IPS-11a (cell line): ENCODE results near the gene CILP.
"Not testable (repeated sequence)": the region's sequence is repeated elsewhere in the genome, so short reads cannot be mapped to it uniquely, and the experiment has no call there.

ENCODE experiments used
- H3K4me3 ChIP-seq: one replicate; pipeline ENCODE4 v1.5.1; 2013; ENCODE audit warnings: low read depth, low read length, control low read depth

The CILP gene

DNA sequence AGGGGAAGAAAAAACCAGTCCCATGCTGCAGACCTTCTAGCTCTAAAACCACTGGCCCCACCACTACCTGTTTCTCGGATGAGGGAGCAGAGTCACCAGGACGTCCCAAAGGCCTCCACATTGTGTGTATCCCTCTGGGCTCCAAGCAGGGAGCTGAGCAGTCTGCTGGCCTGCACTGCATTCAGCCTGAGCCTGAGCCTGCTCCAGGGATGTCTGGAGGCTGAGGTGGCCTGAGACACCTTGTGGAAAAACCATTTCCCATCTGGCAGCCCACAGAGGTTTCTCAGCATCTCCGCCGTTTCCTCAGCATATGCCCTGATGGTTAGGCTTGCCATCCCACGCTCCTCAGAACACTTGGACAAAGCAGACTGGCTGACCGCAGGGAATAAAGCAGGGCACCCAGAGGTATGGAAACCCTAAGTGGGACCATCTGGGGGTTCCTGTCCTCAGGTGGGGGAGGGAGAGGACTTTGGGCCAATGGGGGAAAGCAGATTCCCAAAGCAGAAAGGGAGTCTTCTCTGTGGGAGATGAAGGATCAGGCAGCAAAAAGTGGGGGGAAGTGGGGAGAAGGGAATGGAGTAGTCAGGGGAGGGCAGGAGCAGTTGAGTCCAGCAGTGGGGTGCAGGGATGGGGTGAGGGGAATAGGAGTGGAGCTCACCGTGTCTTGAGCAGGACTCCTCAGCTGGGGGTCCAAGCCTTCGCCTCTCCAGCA is at the start of gene CILP:
TSS of gene CILP (minus strand) at position 704 of the 712 bp plus-strand sequence. CDS start 1,718 bp downstream, outside the sequence.
- H3K4me3 ChIP-seq: no peak within 1 kb of the TSS

GRCh38 chr15:65260968-65261367 is 49.7 kb upstream of the CILP start:
- no peak overlapping the region for H3K4me3 ChIP-seq

GRCh38 chr15:65259367-65259797 is 48.1 kb upstream of the CILP start:
- no peak overlapping the region for H3K4me3 ChIP-seq

DNA sequence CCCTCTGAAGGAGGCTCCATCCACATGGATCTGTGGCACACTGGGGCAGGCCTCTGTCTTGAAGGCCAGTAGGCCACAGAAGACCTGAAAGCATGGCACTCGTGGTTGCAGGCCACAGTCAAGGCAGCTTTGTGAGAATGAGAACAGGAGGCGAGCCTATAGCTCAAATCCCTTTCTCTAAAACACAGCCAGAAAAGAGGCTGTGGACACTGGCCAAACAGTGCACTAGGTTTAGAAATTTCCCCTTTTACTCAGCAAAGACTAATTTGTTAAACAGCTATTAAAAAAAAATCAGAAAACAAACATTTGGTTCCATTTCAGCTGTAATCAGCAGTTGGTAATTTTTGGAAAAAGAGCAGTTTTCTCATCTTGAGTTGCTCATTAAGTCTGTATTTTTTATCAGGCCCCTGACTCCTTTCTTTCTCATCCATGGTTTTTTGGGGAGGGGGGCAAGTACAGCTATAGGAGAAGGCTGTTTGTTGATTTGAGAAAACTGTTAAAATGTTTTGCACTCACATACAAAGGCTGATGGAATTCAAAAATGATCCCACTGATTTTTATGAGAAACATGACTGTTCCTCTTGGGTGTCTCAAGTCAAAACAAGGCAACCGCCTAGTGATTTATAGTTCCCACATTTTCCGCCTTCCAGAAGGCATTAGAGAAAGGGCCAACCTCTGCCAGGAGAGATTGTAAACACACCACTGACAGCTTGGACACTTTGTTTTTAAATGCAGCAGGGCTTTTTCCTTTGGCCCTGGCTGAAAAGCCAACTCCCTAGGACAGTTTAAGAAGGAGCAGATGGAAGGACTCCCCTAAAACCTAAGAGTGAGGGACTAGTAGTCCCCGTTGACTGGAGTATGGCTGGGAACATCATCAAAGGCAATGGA is 47.3 kb upstream of the CILP start:
- no peak overlapping the region for H3K4me3 ChIP-seq

- no peak overlapping the region for H3K4me3 ChIP-seq
Measured at GRCh38 chr15:65255486-65256140, 44.3 kb upstream of the CILP start.

DNA sequence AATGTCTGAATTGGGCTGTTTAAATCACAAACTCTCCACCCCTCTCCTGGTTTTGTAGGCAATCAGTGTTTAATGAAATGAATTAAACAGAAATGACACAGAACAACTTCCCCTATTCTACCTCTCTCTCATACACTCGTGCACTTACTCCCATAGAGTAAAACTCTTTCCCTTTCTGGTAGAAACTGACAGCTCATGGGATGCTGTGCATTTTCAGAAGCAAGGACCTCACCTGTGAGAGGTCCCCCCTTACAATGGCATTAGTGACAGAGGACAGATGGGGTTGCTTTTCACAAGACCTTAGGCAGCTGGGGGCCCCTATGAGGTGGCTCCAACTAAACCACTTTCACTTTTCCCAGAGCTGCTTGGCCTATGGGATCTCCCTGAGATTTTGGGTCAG is 43.5 kb upstream of the CILP start:
- no peak overlapping the region for H3K4me3 ChIP-seq

DNA sequence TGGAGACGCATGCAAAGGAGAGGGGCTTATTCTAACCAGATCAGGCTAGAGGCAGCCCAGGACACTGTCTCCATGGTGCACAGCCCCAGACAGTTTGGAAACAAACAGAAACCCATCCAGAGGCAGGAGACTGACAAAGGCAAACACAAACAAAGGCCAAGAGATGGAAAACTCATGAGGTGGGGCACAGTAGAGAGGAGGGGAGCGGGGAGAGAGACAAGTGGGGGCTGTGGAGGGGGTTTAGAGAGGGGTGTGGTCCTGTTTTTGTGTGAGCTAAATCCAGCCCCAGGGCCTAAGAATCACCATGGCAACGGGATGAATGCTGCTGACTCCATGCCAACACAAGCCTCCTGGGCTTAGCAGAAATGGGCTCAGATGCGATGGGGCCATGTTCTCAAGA is 43.1 kb upstream of the CILP start:
- no peak overlapping the region for H3K4me3 ChIP-seq

DNA sequence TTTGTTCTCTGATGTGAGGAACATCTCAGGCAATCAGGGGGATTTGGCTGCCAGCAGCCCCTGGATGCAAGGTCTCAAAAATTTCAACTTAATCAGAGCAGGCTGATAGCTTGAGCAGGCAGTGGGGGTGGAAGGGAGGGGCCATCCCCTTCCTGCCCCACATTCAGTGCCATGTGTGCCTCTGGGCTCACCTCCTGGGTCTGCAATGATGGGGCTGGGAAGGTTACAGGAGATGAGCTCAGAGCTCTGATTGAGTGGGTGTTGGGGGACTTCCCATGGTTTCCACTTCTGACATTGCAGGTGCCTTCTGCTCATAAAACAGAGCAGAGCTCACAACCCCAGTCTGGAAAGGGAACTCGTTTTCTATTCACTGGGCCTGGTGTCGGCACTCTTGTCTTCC is 38.4 kb upstream of the CILP start:
- no peak overlapping the region for H3K4me3 ChIP-seq

- H3K4me3 ChIP-seq: no peak overlapping the region
Measured at GRCh38 chr15:65248511-65249255, 37.4 kb upstream of the CILP start.

GRCh38 chr15:65246939-65247338 is 35.7 kb upstream of the CILP start:
- H3K4me3 ChIP-seq: no peak overlapping the region

GRCh38 chr15:65246026-65246714 is 34.9 kb upstream of the CILP start:
- no peak overlapping the region for H3K4me3 ChIP-seq

DNA sequence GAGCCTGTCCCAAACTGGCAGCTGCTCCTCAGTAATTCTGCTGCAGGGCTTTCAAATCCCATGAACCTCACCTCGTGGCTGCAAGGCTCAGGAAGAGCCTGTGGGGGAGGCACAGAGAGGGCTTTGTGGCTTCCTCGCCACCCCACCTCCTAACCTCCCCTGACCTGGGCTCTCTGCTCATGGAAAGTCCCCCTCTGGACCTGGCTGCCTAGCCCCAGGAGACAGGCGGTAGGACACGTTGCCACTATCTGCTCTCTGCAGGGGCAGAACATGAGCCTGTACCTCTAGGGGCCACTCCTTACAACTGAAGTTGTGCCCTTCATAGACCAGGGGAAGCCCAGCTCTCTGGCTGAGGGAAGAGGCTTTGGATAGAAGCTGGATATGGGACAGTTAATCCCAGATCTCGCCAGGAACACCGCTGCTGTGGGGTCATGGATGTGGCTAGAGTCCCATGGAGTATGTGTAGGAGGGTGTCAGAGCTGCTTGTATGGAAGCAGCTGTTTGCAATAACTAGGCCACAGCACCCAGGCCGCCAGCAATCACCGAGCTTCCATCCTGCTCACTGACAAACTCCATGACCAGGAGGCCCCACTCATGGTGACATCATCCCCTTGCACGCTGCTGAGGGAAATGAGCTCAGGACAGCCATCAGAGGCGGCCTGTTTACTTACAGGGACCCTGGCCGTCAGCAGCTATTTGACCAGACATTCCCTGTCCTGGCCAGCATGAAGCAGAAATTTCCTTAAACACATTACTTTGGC is 34.0 kb upstream of the CILP start:
- H3K4me3 ChIP-seq: no peak overlapping the region

GRCh38 chr15:65244638-65245037 is 33.4 kb upstream of the CILP start:
- H3K4me3 ChIP-seq: no peak overlapping the region

GRCh38 chr15:65236443-65236842 is 25.2 kb upstream of the CILP start:
- not testable (repeated sequence) for H3K4me3 ChIP-seq

DNA sequence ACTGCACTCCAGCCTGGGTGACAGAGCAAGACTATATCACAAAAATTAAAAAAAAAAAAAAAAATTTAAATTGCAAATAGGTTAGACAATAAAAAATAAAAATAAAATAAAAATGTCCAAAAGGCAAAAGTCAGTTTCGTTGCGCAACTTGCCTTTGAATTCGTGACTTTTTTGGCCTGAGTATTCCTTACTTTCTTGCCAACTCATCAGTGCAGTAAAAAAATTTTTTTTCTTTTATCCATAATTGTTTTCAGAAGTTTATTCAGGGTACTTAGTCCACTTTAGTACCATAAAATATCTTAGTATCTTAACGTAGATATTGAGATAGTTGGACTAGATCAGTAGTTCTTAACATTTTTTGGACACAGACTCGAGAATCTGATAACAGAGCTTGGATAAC is 22.4 kb upstream of the CILP start:
- H3K4me3 ChIP-seq: no peak overlapping the region

DNA sequence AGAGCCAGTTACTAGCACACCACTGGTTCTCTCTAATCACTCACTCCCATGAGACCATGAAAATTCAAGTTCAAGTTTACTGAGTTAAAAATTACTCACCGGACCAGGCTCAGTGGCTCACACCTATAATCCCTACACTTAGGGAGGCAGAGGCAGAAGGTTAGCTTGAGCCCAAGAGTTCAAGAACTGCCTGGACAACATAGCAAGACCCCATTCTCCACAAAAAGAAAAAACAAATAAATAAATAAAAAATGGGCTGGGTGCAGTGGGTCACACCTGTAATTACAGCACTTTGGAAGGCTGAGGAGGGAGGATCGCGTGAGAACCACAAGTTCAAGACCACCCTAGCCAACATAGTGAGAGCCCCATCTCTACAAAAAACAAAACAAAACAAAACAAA is 21.2 kb upstream of the CILP start:
- H3K4me3 ChIP-seq: no peak overlapping the region

GRCh38 chr15:65231306-65231705 is 20.0 kb upstream of the CILP start:
- H3K4me3 ChIP-seq: no peak overlapping the region

- H3K4me3 ChIP-seq: not testable (repeated sequence)
Measured at GRCh38 chr15:65226901-65227300, 15.6 kb upstream of the CILP start.

DNA sequence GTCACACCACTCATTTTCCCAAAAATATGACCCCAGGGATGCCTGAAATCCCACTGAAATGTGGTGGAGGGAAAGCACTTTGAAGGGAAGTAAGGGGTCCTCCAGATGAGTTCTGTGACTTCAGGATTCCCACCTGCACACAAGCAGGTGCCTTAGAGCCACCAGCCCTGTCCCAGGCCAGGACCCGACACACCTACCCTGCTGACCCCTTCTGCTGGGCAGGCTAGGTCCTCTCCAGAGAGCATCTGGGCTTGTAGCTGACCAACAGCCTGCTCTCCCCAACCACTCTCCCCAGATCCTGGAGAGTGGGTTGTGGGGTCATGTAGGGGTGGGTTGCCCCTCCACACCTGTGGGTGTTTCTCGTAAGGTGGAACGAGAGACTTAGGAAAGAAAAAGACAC is 14.9 kb upstream of the CILP start:
- H3K4me3 ChIP-seq: no peak overlapping the region

DNA sequence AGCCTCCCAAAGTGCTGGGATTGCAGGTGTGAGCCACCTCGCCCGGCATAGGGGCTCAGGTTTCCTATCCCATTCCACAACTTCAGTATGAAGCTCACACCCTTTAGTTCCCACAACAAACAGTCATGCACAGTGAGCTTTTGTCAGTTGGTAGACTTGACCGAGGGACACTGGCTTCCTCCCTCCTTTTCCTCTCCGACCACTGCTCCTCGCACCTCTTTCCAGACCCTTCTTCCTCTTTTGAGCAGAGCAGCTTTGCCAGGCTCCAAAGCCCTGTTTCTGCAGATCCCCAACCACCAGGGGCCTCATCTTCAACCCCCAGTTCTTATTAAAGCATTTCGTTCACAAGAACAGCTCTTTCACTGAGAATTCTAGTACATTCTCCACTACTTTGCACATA is 12.7 kb upstream of the CILP start:
- H3K4me3 ChIP-seq: no peak overlapping the region
